DMS79 treated with DMSO at 0.1 percent for 48 hours (cell line): Measurements from ENCODE around the gene EPOP.
"Not testable (repeated sequence)": the region's sequence is repeated elsewhere in the genome, so short reads cannot be mapped to it uniquely, and the experiment has no call there.

Experiments
- DNase-seq: peaks from one replicate; lab custom pipeline; 2025; lab: John Stamatoyannopoulos, UW

The EPOP gene

GRCh38 chr17:38653230-38653629 is 21.5 kb downstream of the EPOP start:
- DNase-seq = no peak

GRCh38 chr17:38650653-38651173 is 24.0 kb downstream of the EPOP start:
- not testable (repeated sequence) for DNase-seq

- DNase-seq = no peak
Measured at GRCh38 chr17:38637951-38638350, 36.8 kb downstream of the EPOP start.

- no peak for DNase-seq
Measured at GRCh38 chr17:38636054-38636453, 38.7 kb downstream of the EPOP start.

GRCh38 chr17:38632334-38632733 is 42.4 kb downstream of the EPOP start:
- DNase-seq = no peak

GRCh38 chr17:38628441-38628840 is 46.3 kb downstream of the EPOP start:
- no peak for DNase-seq

GRCh38 chr17:38627957-38628356 is 46.8 kb downstream of the EPOP start:
- DNase-seq = no peak

GRCh38 chr17:38626606-38627226 is 48.0 kb downstream of the EPOP start:
- DNase-seq = not testable (repeated sequence)

- DNase-seq = no peak
Measured at GRCh38 chr17:38625482-38625881, 49.3 kb downstream of the EPOP start.

- not testable (repeated sequence) for DNase-seq
Measured at GRCh38 chr17:38624782-38625355, 49.9 kb downstream of the EPOP start.
